HL-60 (cell line): ENCODE measurements around the gene HTR6.

Experiments used
- DNase-seq, 2 experiments: peaks; one replicate each; pipeline ENCODE4 v3.0.0-alpha.2; 2010 to 2020; ENCODE audit warnings: low read depth in 1 of 2, low spot score in 1 of 2
- H3K27ac ChIP-seq: fragments of 250-450 bp; sonication (Bioruptor Pico); replicated peaks from 2 replicates; pipeline ENCODE4 v1.5.1; 2020; ENCODE audit warnings: mild to moderate bottlenecking, moderate library complexity
- H3K27me3 ChIP-seq: fragments of 250-450 bp; sonication (Bioruptor Pico); 2 replicates; pipeline ENCODE4 v1.5.1; 2021; ENCODE audit warnings: mild to moderate bottlenecking, moderate library complexity; ENCODE audit not compliant: insufficient read depth, poor library complexity, severe bottlenecking
- H3K4me3 ChIP-seq: replicated peaks from 2 replicates; pipeline ENCODE4 v1.5.1; 2011; ENCODE audit warnings: mild to moderate bottlenecking, control low read depth, low read length; ENCODE audit not compliant: insufficient read depth
- CTCF ChIP-seq: IDR thresholded peaks from one replicate; pipeline ENCODE4 v1.5.1; 2011; ENCODE audit warnings: low read length, control low read depth, inconsistent platforms; ENCODE audit not compliant: insufficient read depth
- GABPA ChIP-seq: IDR thresholded peaks from 2 replicates; pipeline ENCODE4 v1.6.1; 2012; ENCODE audit warnings: low read depth
- POLR2AphosphoS5 ChIP-seq: IDR thresholded peaks from 2 replicates; pipeline ENCODE4 v1.6.1; 2012; ENCODE audit warnings: low read depth
- SPI1 ChIP-seq: IDR thresholded peaks from 2 replicates; pipeline ENCODE4 v1.6.1; 2012; ENCODE audit warnings: low read depth, mild to moderate bottlenecking, borderline replicate concordance
- TF ChIP-seq, protein P1 (sequence below): IDR thresholded peaks from 2 replicates; pipeline ENCODE4 v1.6.1; 2012; ENCODE audit warnings: low read depth; ENCODE audit not compliant: insufficient replicate concordance

Gene HTR6

DNA sequence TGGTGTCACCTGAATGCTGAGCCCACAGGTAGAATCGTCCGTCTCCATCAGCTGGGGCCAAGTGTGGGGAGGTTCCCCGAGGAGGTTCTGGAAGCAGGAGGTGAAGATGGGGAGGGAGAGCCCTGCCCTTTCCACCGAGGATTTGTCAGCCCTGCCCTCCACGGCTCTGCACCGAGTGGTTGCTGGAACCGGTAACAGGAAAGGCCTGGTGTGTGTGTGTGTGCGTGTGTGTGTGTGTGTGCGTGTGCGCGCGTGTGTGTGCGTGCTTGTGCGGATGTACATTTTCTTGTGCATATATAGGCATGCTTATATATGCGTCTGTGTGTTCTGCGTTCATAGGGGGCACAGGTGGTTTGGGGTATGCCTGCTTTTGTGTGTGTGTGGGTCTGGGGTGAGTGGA lies 17.0 kb upstream of the HTR6 start:
- TF ChIP-seq, protein P1, sequence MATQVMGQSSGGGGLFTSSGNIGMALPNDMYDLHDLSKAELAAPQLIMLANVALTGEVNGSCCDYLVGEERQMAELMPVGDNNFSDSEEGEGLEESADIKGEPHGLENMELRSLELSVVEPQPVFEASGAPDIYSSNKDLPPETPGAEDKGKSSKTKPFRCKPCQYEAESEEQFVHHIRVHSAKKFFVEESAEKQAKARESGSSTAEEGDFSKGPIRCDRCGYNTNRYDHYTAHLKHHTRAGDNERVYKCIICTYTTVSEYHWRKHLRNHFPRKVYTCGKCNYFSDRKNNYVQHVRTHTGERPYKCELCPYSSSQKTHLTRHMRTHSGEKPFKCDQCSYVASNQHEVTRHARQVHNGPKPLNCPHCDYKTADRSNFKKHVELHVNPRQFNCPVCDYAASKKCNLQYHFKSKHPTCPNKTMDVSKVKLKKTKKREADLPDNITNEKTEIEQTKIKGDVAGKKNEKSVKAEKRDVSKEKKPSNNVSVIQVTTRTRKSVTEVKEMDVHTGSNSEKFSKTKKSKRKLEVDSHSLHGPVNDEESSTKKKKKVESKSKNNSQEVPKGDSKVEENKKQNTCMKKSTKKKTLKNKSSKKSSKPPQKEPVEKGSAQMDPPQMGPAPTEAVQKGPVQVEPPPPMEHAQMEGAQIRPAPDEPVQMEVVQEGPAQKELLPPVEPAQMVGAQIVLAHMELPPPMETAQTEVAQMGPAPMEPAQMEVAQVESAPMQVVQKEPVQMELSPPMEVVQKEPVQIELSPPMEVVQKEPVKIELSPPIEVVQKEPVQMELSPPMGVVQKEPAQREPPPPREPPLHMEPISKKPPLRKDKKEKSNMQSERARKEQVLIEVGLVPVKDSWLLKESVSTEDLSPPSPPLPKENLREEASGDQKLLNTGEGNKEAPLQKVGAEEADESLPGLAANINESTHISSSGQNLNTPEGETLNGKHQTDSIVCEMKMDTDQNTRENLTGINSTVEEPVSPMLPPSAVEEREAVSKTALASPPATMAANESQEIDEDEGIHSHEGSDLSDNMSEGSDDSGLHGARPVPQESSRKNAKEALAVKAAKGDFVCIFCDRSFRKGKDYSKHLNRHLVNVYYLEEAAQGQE: no peak
- TF ChIP-seq POLR2AphosphoS5 (no peak), CTCF (no peak), SPI1 (no peak), GABPA (no peak)
- Histone ChIP-seq H3K27ac (no peak overlapping the region), H3K27me3 (peaks cover 22% of the 10 kb centered on the region), H3K4me3 (no peak overlapping the region)
- DNase-seq: no peak

GRCh38 chr1:19648239-19648638 lies 16.4 kb upstream of the HTR6 start:
- no peak overlapping the region for H3K27ac ChIP-seq
- TF ChIP-seq, protein P1: no peak
- TF ChIP-seq GABPA (no peak), SPI1 (no peak), POLR2AphosphoS5 (no peak), CTCF (no peak)
- DNase-seq: no peak
- no peak overlapping the region for H3K4me3 ChIP-seq
- peaks cover 20% of the 10 kb centered on the region for H3K27me3 ChIP-seq

DNA sequence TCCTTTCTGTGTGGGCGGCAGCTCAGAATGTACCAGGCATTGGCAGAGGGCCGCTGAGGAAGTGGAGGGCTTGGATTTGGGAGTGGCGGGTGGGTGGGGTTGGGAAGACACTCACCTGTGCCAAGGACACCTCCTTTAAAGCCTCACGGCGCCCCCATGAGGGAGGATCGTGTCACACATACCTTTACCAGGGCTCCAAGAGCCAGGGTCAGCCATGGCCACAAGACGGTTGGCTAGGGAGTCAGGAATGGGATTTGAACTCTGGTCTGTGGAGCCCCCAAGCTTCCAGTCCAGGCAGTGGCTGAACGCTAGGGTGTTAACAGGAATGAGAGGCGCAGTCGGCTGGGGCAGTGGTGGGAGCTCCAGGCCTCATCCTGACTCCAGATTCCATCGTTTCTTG lies 16.0 kb upstream of the HTR6 start:
- DNase-seq: no peak
- Histone ChIP-seq H3K27ac (no peak overlapping the region), H3K4me3 (no peak overlapping the region), H3K27me3 (peaks cover 16% of the 10 kb centered on the region)
- no peak for TF ChIP-seq GABPA
- no peak for TF ChIP-seq CTCF
- TF ChIP-seq SPI1: no peak
- TF ChIP-seq, protein P1: no peak
- no peak for TF ChIP-seq POLR2AphosphoS5
